HepG2 (cell line): ENCODE measurements around the gene IL4I1. TPM values are rescaled to one million over a fixed set of nuclear protein-coding genes. Genes with fewer than 3 reads are reported as not detected.

Source experiments
- AKAP8 ChIP-seq: sonication (generic); formaldehyde crosslinking; IDR thresholded peaks from 2 replicates; pipeline ENCODE4 v1.5.1; 2020; ENCODE audit warnings: mild to moderate bottlenecking, missing genetic modification reagents
- ASH2L ChIP-seq: fragments of 300-600, 200-600 bp; sonication (generic); IDR thresholded peaks from 2 replicates; pipeline ENCODE4 v1.7.0; 2017; ENCODE audit warnings: low read depth, mild to moderate bottlenecking, moderate library complexity, mixed read lengths, low read length; ENCODE audit not compliant: insufficient read length
- ATM ChIP-seq: fragments of 450-650 bp; IDR thresholded peaks from 2 replicates; pipeline ENCODE4 v1.7.1; 2017; ENCODE audit warnings: mild to moderate bottlenecking, borderline replicate concordance
- DR1 ChIP-seq: sonication (generic); formaldehyde crosslinking; IDR thresholded peaks from 2 replicates; pipeline ENCODE4 v1.8.0; 2021; ENCODE audit warnings: mild to moderate bottlenecking, missing genetic modification reagents, inconsistent platforms
- ETV5 ChIP-seq: IDR thresholded peaks from 2 replicates; pipeline ENCODE4 v1.6.1; 2018; ENCODE audit warnings: missing biosample characterization, missing genetic modification reagents, inconsistent platforms, borderline replicate concordance
- HBP1 ChIP-seq: IDR thresholded peaks from 2 replicates; pipeline ENCODE4 v1.6.1; 2016; ENCODE audit warnings: low read depth, control low read depth
- JDP2 ChIP-seq: sonication (generic); formaldehyde crosslinking; IDR thresholded peaks from 2 replicates; pipeline ENCODE4 v1.8.1; 2022; ENCODE audit warnings: missing genetic modification reagents, borderline replicate concordance
- SKI ChIP-seq: fragments of 450-650 bp; IDR thresholded peaks from one replicate; pipeline ENCODE4 v1.6.1; 2018; ENCODE audit warnings: mild to moderate bottlenecking; ENCODE audit not compliant: partially characterized antibody
- SMC3 ChIP-seq: IDR thresholded peaks from 2 replicates; pipeline ENCODE4 v1.6.1; 2011; ENCODE audit warnings: low read length, improper control_type of control experiment
- SMYD3 ChIP-seq: sonication (generic); formaldehyde crosslinking; IDR thresholded peaks from 2 replicates; pipeline ENCODE4 v1.8.1; 2023; ENCODE audit warnings: mild to moderate bottlenecking, missing genetic modification reagents
- SRSF9 ChIP-seq: fragments of 200-400 bp; formaldehyde crosslinking; IDR thresholded peaks from 2 replicates; pipeline ENCODE4 v1.6.1; 2018; ENCODE audit warnings: borderline replicate concordance, mild to moderate bottlenecking, low read depth, low read length; ENCODE audit not compliant: insufficient read depth, poor library complexity, severe bottlenecking
- TRIM24 ChIP-seq: sonication (generic); formaldehyde crosslinking; IDR thresholded peaks from 2 replicates; pipeline ENCODE4 v1.8.0; 2022; ENCODE audit warnings: mild to moderate bottlenecking, missing genetic modification reagents
- ZBTB25 ChIP-seq: IDR thresholded peaks from 2 replicates; pipeline ENCODE4 v1.6.1; 2018; ENCODE audit warnings: missing genetic modification reagents
- ZHX2 ChIP-seq, 2 experiments: sonication (generic) in 1 of 2; formaldehyde crosslinking in 1 of 2; IDR thresholded peaks; 2 replicates each; pipeline versions ENCODE4 v1.6.1 to v1.9.0; 2014 to 2022; ENCODE audit warnings: antibody characterized with exemption in 1 of 2, borderline replicate concordance in 1 of 2, inconsistent platforms in 1 of 2, low read depth in 1 of 2, missing genetic modification reagents in 1 of 2
- ZNF292 ChIP-seq: sonication (generic); formaldehyde crosslinking; IDR thresholded peaks from 2 replicates; pipeline ENCODE4 v1.8.1; 2022; ENCODE audit warnings: mild to moderate bottlenecking, low read depth, missing genetic modification reagents, borderline replicate concordance
- ZNF510 ChIP-seq: sonication (generic); formaldehyde crosslinking; IDR thresholded peaks from 2 replicates; pipeline ENCODE4 v1.4.0; 2020; ENCODE audit warnings: low read depth, mild to moderate bottlenecking, missing genetic modification reagents
- ZNF547 ChIP-seq: sonication (generic); formaldehyde crosslinking; IDR thresholded peaks from 2 replicates; pipeline ENCODE4 v1.5.1; 2020; ENCODE audit warnings: mild to moderate bottlenecking, missing genetic modification reagents
- ZNF557 ChIP-seq: sonication (generic); formaldehyde crosslinking; IDR thresholded peaks from 2 replicates; pipeline ENCODE4 v1.4.0; 2020; ENCODE audit warnings: missing genetic modification reagents
- ZNF614 ChIP-seq: IDR thresholded peaks from 2 replicates; pipeline ENCODE4 v1.6.1; 2018; ENCODE audit warnings: missing biosample characterization, missing genetic modification reagents, inconsistent platforms, borderline replicate concordance
- ZNF780A ChIP-seq: sonication (generic); formaldehyde crosslinking; IDR thresholded peaks from 2 replicates; pipeline ENCODE4 v1.8.0; 2022; ENCODE audit warnings: mild to moderate bottlenecking, missing genetic modification reagents, moderate library complexity
- ZNF83 ChIP-seq: sonication (generic); formaldehyde crosslinking; IDR thresholded peaks from 2 replicates; pipeline ENCODE4 v1.4.0; 2020; ENCODE audit warnings: missing genetic modification reagents, mild to moderate bottlenecking, borderline replicate concordance
- polyA plus RNA-seq, 8 experiments: library from polyadenylated mRNA; depleted of rRNA in 3 of 8; stranded (reverse) in 7 of 8; unstranded in 1 of 8; fragments of >200 nt; fragmentation: Illumina TruSeq in 4 of 8; extraction: Trizol in 4 of 8; gene quantifications; 2 replicates each; pipeline versions ENCODE4 v1.2.1 to v1.2.3, GENCODE V29; 2011 to 2016; ENCODE audit warnings: low read depth in 4 of 8, missing spikeins in 1 of 8, mixed read lengths in 1 of 8; ENCODE audit not compliant: insufficient read depth in 1 of 8
- total RNA-seq, 5 experiments: library from RNA; depleted of rRNA; stranded (reverse); fragments of >200 nt; fragmentation: Illumina TruSeq; extraction: Trizol; gene quantifications; 2 replicates each; pipeline ENCODE4 v1.2.3, GENCODE V29; 2016; ENCODE audit warnings: low read depth in 1 of 5

Gene IL4I1
- total and polyA plus RNA-seq, 2 of the 13 experiments (the other 11 are each of a cell fraction or from before 2014, with no cell fraction given): not detected

- TF ChIP-seq ZHX2 (IDR thresholded peaks at IDR 0.05; ENCODE audit: low read depth) (no peak), ZHX2 (CRISPR knock-in tag; IDR thresholded peaks at IDR 0.05; ENCODE audit: borderline replicate concordance) (peak; percentile 89), SMC3 (no peak), ZBTB25 (CRISPR knock-in tag) (peak; percentile 51; the same call in 1 of the 2 replicates), ZNF547 (CRISPR knock-in tag) (peak; percentile 99), ZNF292 (peak; percentile 39), DR1 (CRISPR knock-in tag) (no peak), ZNF780A (CRISPR knock-in tag) (0 out of 2 replicates have a peak, but pooled peaks have one; percentile 52), ASH2L (peak; percentile 82), ZNF83 (peak; percentile 66; the same call in 1 of the 2 replicates), JDP2 (CRISPR knock-in tag) (no peak), ETV5 (CRISPR knock-in tag) (no peak; the same call in 1 of the 2 replicates), ZNF510 (CRISPR knock-in tag) (peak; percentile 91; the same call in 1 of the 2 replicates), ATM (no peak), TRIM24 (no peak), SMYD3 (peak; percentile 90), ZNF614 (CRISPR knock-in tag) (0 out of 2 replicates have a peak, but pooled peaks have one; percentile 45), SKI (no peak), AKAP8 (CRISPR knock-in tag) (0 out of 2 replicates have a peak, but pooled peaks have one; percentile 61), HBP1 (CRISPR knock-in tag) (no peak; the same call in 1 of the 2 replicates), SRSF9 (no peak), ZNF557 (peak; percentile 68; the same call in 1 of the 2 replicates)
Observed at GRCh38 chr19:49929121-49929610, 32.5 kb upstream of the IL4I1 start, which contains the start of the genes ATF5 and NUP62 (continued).
